CD4-positive, alpha-beta T cell (primary cell): ENCODE measurements around the gene MFSD12. TPM values are rescaled to one million over a fixed set of nuclear protein-coding genes. Genes with fewer than 3 reads are reported as not detected.
A peak's percentile ranks its signal among the peaks of the same experiment; 100 is the strongest.

ENCODE experiments used
- ATAC-seq: fragments of 200-7000 bp; cut with Tn5 transposase; one replicate; pipeline ENCODE4 v1.10.0; 2022; ENCODE audit warnings: mild to moderate bottlenecking; ENCODE audit not compliant: poor library complexity
- CTCF ChIA-PET: fragments of 350-600 bp; sonication (Branson Sonifier 250); formaldehyde crosslinking; loops from one replicate; lab custom pipeline; 2021; ENCODE audit warnings: antibody characterized with exemption, inconsistent platforms; lab: Charles Lee
- POLR2A ChIA-PET: fragments of 350-600 bp; sonication (Branson Sonifier 250); formaldehyde crosslinking; loops from one replicate; lab custom pipeline; 2021; ENCODE audit warnings: antibody characterized with exemption, inconsistent platforms; lab: Charles Lee
- DNase-seq, 14 experiments: peaks; one replicate each; pipeline ENCODE4 v3.0.0-alpha.2; 2013 to 2020; ENCODE audit warnings: mixed read lengths in 2 of 14
- H3K27ac ChIP-seq, 2 donors: one replicate each; pipeline versions ENCODE4 v1.5.1 to v1.7.0; 2013; ENCODE audit warnings: low read length in 2 of 2, low read depth in 1 of 2, mild to moderate bottlenecking in 1 of 2
- H3K27me3 ChIP-seq, 2 experiments: 1 replicate in 1 of 2; 2 replicates in 1 of 2; pipeline versions ENCODE4 v1.6.1 to v1.7.0; 2013; ENCODE audit warnings: low read length in 2 of 2, control low read depth in 1 of 2, mild to moderate bottlenecking in 1 of 2, moderate library complexity in 1 of 2; ENCODE audit not compliant: insufficient read depth in 2 of 2, control insufficient read depth in 1 of 2
- H3K36me3 ChIP-seq: one replicate; pipeline ENCODE4 v1.6.1; 2013; ENCODE audit warnings: low read length, control low read depth; ENCODE audit not compliant: insufficient read depth
- H3K4me1 ChIP-seq: one replicate; pipeline ENCODE4 v1.6.1; 2013; ENCODE audit warnings: low read length, control low read depth; ENCODE audit not compliant: insufficient read depth
- H3K4me3 ChIP-seq: one replicate; pipeline ENCODE4 v1.5.1; 2013; ENCODE audit warnings: mild to moderate bottlenecking, low read length, moderate library complexity
- H3K9me3 ChIP-seq, 2 experiments: 1 replicate in 1 of 2; 2 replicates in 1 of 2; pipeline versions ENCODE4 v1.6.1 to v1.7.0; 2013; ENCODE audit warnings: low read length in 2 of 2, mild to moderate bottlenecking in 2 of 2, control low read depth in 1 of 2, moderate library complexity in 1 of 2; ENCODE audit not compliant: control insufficient read depth in 1 of 2, insufficient read depth in 1 of 2
- H3K27ac Mint-ChIP-seq: one replicate; pipeline ENCODE4 v1.8.0; 2020; ENCODE audit warnings: mixed read lengths
- H3K27me3 Mint-ChIP-seq: one replicate; pipeline ENCODE4 v1.8.0; 2021; ENCODE audit warnings: mixed read lengths
- H3K36me3 Mint-ChIP-seq: one replicate; pipeline ENCODE4 v1.8.0; 2021; ENCODE audit warnings: low read depth, mixed read lengths
- H3K4me1 Mint-ChIP-seq: one replicate; pipeline ENCODE4 v1.8.0; 2021; ENCODE audit warnings: low read depth, mixed read lengths
- H3K4me3 Mint-ChIP-seq: one replicate; pipeline ENCODE4 v1.8.0; 2020; ENCODE audit warnings: mild to moderate bottlenecking, mixed read lengths
- H3K9me3 Mint-ChIP-seq: one replicate; pipeline ENCODE4 v1.8.0; 2020; ENCODE audit warnings: mixed read lengths
- CTCF ChIP-seq: fragments of 200-600 bp; IDR thresholded peaks from one replicate; pipeline ENCODE4 v1.8.0; 2022; ENCODE audit warnings: antibody characterized with exemption, mild to moderate bottlenecking
- intact Hi-C, 2 experiments: fragments of 100-400 bp; cut with DNase I in 1 of 2; cut with micrococcal nuclease in 1 of 2; formaldehyde crosslinking; loops; one replicate each; pipeline versions ENCODE4 v1.15.1 to v1.9.0; 2023 to 2025; cut with DNase I, micrococcal nuclease
- total RNA-seq, 174 experiments: library from RNA in 2 of 174; stranded (reverse) in 2 of 174; gene quantifications; one replicate each; pipeline ENCODE4 v1.2.3 and lab custom pipeline; 2021 to 2026

MFSD12 gene
- total RNA-seq, 2 experiments from 2014 or later: 62.5 to 65.0 TPM

- H3K9me3 Mint-ChIP-seq: no peaks in the 10 kb centered on the region
Measured at GRCh38 chr19:3589439-3589838, 32.1 kb upstream of the MFSD12 start.

GRCh38 chr19:3586707-3587346 lies 29.4 kb upstream of the MFSD12 start:
- TF ChIP-seq CTCF: no peak
- ATAC-seq: no peak
- Histone ChIP-seq H3K4me3 (no peak overlapping the region), H3K9me3 (no peaks in the 10 kb centered on the region), H3K27ac (no peak overlapping the region), H3K27me3 (no peaks in the 10 kb centered on the region), H3K36me3 (no peaks in the 10 kb centered on the region), H3K4me1 (peaks cover 11% of the 10 kb centered on the region)
- H3K4me3 Mint-ChIP-seq: no peak overlapping the region
- ChIA-PET CTCF (no interaction called here), POLR2A (interaction anchor here (0.7 kb wide), 1 partner anchor 18 kb away, joined by 3 read pairs; no protein-coding TSS in a partner anchor)
- no peaks in the 10 kb centered on the region for H3K9me3 Mint-ChIP-seq
- no peak for DNase-seq
- intact Hi-C loops: loop anchor here in 1 of 2 experiments (1.0 to 5.0 kb wide), 3 partner anchors 31 to 120 kb away; partner anchors contain the start of gene TJP3
- H3K27ac Mint-ChIP-seq: no peak overlapping the region
- no peaks in the 10 kb centered on the region for H3K27me3 Mint-ChIP-seq
- no peaks in the 10 kb centered on the region for H3K4me1 Mint-ChIP-seq
- H3K36me3 Mint-ChIP-seq: no peaks in the 10 kb centered on the region

More at GRCh38 chr19:3589439-3589838, 32.1 kb upstream of the MFSD12 start:
- Histone ChIP-seq H3K27me3 (no peaks in the 10 kb centered on the region), H3K4me1 (peaks cover 11% of the 10 kb centered on the region), H3K27ac (no peak overlapping the region), H3K9me3 (no peaks in the 10 kb centered on the region), H3K36me3 (no peaks in the 10 kb centered on the region), H3K4me3 (no peak overlapping the region)
- ATAC-seq: no peak
- ChIA-PET POLR2A (no interaction called here), CTCF (no interaction called here)
- no peak overlapping the region for H3K27ac Mint-ChIP-seq
- no peak overlapping the region for H3K4me3 Mint-ChIP-seq
- H3K36me3 Mint-ChIP-seq: no peaks in the 10 kb centered on the region
- no peak for TF ChIP-seq CTCF
- intact Hi-C loops: loop anchor here in 1 of 2 experiments (5.0 kb wide), 2 partner anchors 42 to 118 kb away; partner anchors contain the start of gene TJP3
- no peak for DNase-seq
- H3K27me3 Mint-ChIP-seq: no peaks in the 10 kb centered on the region
- no peaks in the 10 kb centered on the region for H3K4me1 Mint-ChIP-seq

- no peak overlapping the region for H3K27ac Mint-ChIP-seq
- no peaks in the 10 kb centered on the region for H3K36me3 ChIP-seq
- DNase-seq (peak in 12 of 14 experiments; percentile 24 to 72 (median 42)), ATAC-seq (peak; percentile 51)
- peak overlapping the region; percentile 60 for H3K4me3 Mint-ChIP-seq
- ChIA-PET CTCF (interaction anchor here (1.0 to 1.7 kb wide), 2 partner anchors 29 to 41 kb away, joined by 4 to 6 read pairs; partner anchors contain the start of gene MFSD12), POLR2A (interaction anchor here (0.7 to 1.8 kb wide), 3 partner anchors 19 to 29 kb away, joined by 3 to 9 read pairs (median 8); partner anchors contain the start of genes MFSD12 and TBXA2R)
- peak; percentile 79 for TF ChIP-seq CTCF
- no peak overlapping the region for H3K27ac ChIP-seq
- intact Hi-C loops: loop anchor here in 1 of 2 experiments (1.0 to 5.0 kb wide), 3 partner anchors 32 to 121 kb away; partner anchors contain the start of gene TJP3
- peaks cover 11% of the 10 kb centered on the region for H3K4me1 ChIP-seq
- H3K4me3 ChIP-seq: peak overlapping the region; percentile 54
- H3K27me3 Mint-ChIP-seq: no peaks in the 10 kb centered on the region
- no peaks in the 10 kb centered on the region for H3K9me3 ChIP-seq
- H3K36me3 Mint-ChIP-seq: no peaks in the 10 kb centered on the region
- H3K9me3 Mint-ChIP-seq: no peaks in the 10 kb centered on the region
- no peaks in the 10 kb centered on the region for H3K27me3 ChIP-seq
- H3K4me1 Mint-ChIP-seq: no peaks in the 10 kb centered on the region
Measured at GRCh38 chr19:3586127-3586626, 28.8 kb upstream of the MFSD12 start.
